B cell (primary cell): ENCODE measurements around the gene GET4. TPM values are rescaled to one million over a fixed set of nuclear protein-coding genes. Genes with fewer than 3 reads are reported as not detected.

ENCODE experiments used
- ATAC-seq: fragments of 200-7000 bp; cut with Tn5 transposase; one replicate; pipeline ENCODE4 v1.10.0; 2021; ENCODE audit warnings: low read depth, mild to moderate bottlenecking, moderate number of reproducible peaks, moderate library complexity
- CTCF ChIA-PET: fragments of 350-600 bp; sonication (Branson Sonifier 250); formaldehyde crosslinking; loops from one replicate; lab custom pipeline; 2021; ENCODE audit warnings: antibody characterized with exemption, inconsistent platforms; lab: Charles Lee
- POLR2A ChIA-PET: fragments of 350-600 bp; sonication (Branson Sonifier 250); formaldehyde crosslinking; loops from one replicate; lab custom pipeline; 2021; ENCODE audit warnings: antibody characterized with exemption; lab: Charles Lee
- DNase-seq: peaks from one replicate; pipeline ENCODE4 v3.0.0; 2013
- H2AFZ ChIP-seq: 2 replicates; pipeline ENCODE4 v1.6.1; 2012; ENCODE audit warnings: mild to moderate bottlenecking, low read depth, low read length; ENCODE audit not compliant: insufficient read depth, poor library complexity, severe bottlenecking
- H3K27ac ChIP-seq, 2 donors: 1 replicate in 1 of 2; 2 replicates in 1 of 2; pipeline ENCODE4 v1.5.1; 2012 to 2013; ENCODE audit warnings: low read length in 2 of 2, mild to moderate bottlenecking in 2 of 2, moderate library complexity in 1 of 2
- H3K27me3 ChIP-seq, 4 experiments: fragments of 200-600 bp in 1 of 4; sonication (generic) in 1 of 4; replicated peaks in 1 of 4; 1 replicate in 2 of 4; 2 replicates in 2 of 4; pipeline versions ENCODE4 v1.6.1 to v1.7.0; 2013 to 2016; ENCODE audit warnings: low read length in 3 of 4, mild to moderate bottlenecking in 2 of 4, mixed read lengths in 1 of 4, moderate library complexity in 1 of 4; ENCODE audit not compliant: insufficient read depth in 4 of 4, control insufficient read depth in 3 of 4; ENCODE audit errors: control extremely low read depth in 1 of 4
- H3K36me3 ChIP-seq, 2 experiments: replicated peaks in 1 of 2; 1 replicate in 1 of 2; 2 replicates in 1 of 2; pipeline versions ENCODE4 v1.6.1 to v1.7.1; 2013; ENCODE audit warnings: low read length in 1 of 2; ENCODE audit not compliant: insufficient read depth in 2 of 2, control insufficient read depth in 1 of 2; ENCODE audit errors: control extremely low read depth in 1 of 2, extremely low read depth in 1 of 2
- H3K4me1 ChIP-seq, 2 donors: fragments of 200-600 bp in 1 of 2; sonication (generic) in 1 of 2; 1 replicate in 1 of 2; 2 replicates in 1 of 2; pipeline versions ENCODE4 v1.5.1 to v1.6.1; 2013 to 2017; ENCODE audit warnings: low read length in 2 of 2; ENCODE audit not compliant: control insufficient read depth in 2 of 2, insufficient read depth in 2 of 2
- H3K4me2 ChIP-seq: replicated peaks from 2 replicates; pipeline ENCODE3; 2012; ENCODE audit warnings: mild to moderate bottlenecking, low read depth, low read length; ENCODE audit not compliant: poor library complexity, severe bottlenecking
- H3K4me3 ChIP-seq, 5 experiments: fragments of 200-600 bp in 1 of 5; sonication (generic) in 1 of 5; 1 replicate in 3 of 5; 2 replicates in 2 of 5; pipeline versions ENCODE4 v1.5.1 to v1.7.0; 2011 to 2016; ENCODE audit warnings: low read length in 4 of 5, mild to moderate bottlenecking in 4 of 5, low read depth in 2 of 5, control low read depth in 1 of 5, moderate library complexity in 1 of 5; ENCODE audit not compliant: insufficient read depth in 1 of 5; ENCODE audit errors: control extremely low read depth in 1 of 5, extremely low read depth in 1 of 5
- H3K79me2 ChIP-seq: fragments of 200-600 bp; sonication (generic); one replicate; pipeline ENCODE4 v1.6.0; 2016; ENCODE audit warnings: low read length; ENCODE audit not compliant: control insufficient read depth, insufficient read depth
- H3K9ac ChIP-seq: fragments of 200-600 bp; sonication (generic); 2 replicates; pipeline ENCODE4 v1.6.1; 2017; ENCODE audit warnings: mild to moderate bottlenecking, low read length, moderate library complexity
- H3K9me3 ChIP-seq, 3 donors: one replicate each; pipeline versions ENCODE4 v1.6.1 to v1.7.1; 2013; ENCODE audit warnings: low read length in 2 of 3; ENCODE audit not compliant: control insufficient read depth in 2 of 3, insufficient read depth in 1 of 3; ENCODE audit errors: control extremely low read depth in 1 of 3
- H4K20me1 ChIP-seq: 2 replicates; pipeline ENCODE4 v1.6.0; 2012; ENCODE audit warnings: mild to moderate bottlenecking, low read length; ENCODE audit not compliant: insufficient read depth, control insufficient read depth, poor library complexity, severe bottlenecking
- H3K27ac Mint-ChIP-seq: one replicate; pipeline ENCODE4 v1.8.0; 2021; ENCODE audit warnings: mixed read lengths
- H3K27me3 Mint-ChIP-seq: one replicate; pipeline ENCODE4 v1.8.0; 2021; ENCODE audit warnings: mixed read lengths
- H3K4me1 Mint-ChIP-seq: one replicate; pipeline ENCODE4 v1.8.0; 2021; ENCODE audit warnings: mixed read lengths
- H3K4me3 Mint-ChIP-seq: one replicate; pipeline ENCODE4 v1.8.0; 2021; ENCODE audit warnings: mixed read lengths
- H3K9me3 Mint-ChIP-seq: one replicate; pipeline ENCODE4 v1.8.0; 2022; ENCODE audit warnings: mixed read lengths; ENCODE audit not compliant: insufficient read depth
- EZH2 ChIP-seq: IDR thresholded peaks from 2 replicates; pipeline ENCODE4 v1.6.1; 2012; ENCODE audit warnings: borderline replicate concordance, low read depth, mild to moderate bottlenecking, moderate library complexity, low read length; ENCODE audit not compliant: insufficient read depth, poor library complexity, severe bottlenecking
- WGBS: methylation state at CpG from one replicate; pipeline ENCODE4 v1.1.5; 2013; ENCODE audit warnings: missing lambda C conversion rate; ENCODE audit not compliant: insufficient coverage; 5-methylcytosine and 5-hydroxymethylcytosine counted together
- intact Hi-C: fragments of 100-400 bp; cut with micrococcal nuclease; formaldehyde crosslinking; loops from one replicate; pipeline ENCODE4 v1.10.0; 2022
- polyA plus RNA-seq: library from polyadenylated mRNA; depleted of rRNA; stranded (reverse); fragments of >200 nt; gene quantifications from 2 replicates; pipeline ENCODE4 v1.2.3, GENCODE V29; 2012
- total RNA-seq, 2 donors: library from RNA; stranded (reverse); fragments of 120-200 nt in 1 of 2; gene quantifications; 1 replicate in 1 of 2; 2 replicates in 1 of 2; pipeline versions ENCODE4 v1.2.3 to v1.2.4, GENCODE V29; 2013 to 2022
- TF ChIP-seq, protein P1 (sequence below): fragments of 200-600 bp; IDR thresholded peaks from one replicate; pipeline ENCODE4 v1.8.0; 2022; ENCODE audit warnings: antibody characterized with exemption, mild to moderate bottlenecking

Gene GET4
- total and polyA plus RNA-seq, 2 donors (not counting 1 experiment from before 2014, with no cell fraction given), result 53.5 to 65.5 TPM

DNA sequence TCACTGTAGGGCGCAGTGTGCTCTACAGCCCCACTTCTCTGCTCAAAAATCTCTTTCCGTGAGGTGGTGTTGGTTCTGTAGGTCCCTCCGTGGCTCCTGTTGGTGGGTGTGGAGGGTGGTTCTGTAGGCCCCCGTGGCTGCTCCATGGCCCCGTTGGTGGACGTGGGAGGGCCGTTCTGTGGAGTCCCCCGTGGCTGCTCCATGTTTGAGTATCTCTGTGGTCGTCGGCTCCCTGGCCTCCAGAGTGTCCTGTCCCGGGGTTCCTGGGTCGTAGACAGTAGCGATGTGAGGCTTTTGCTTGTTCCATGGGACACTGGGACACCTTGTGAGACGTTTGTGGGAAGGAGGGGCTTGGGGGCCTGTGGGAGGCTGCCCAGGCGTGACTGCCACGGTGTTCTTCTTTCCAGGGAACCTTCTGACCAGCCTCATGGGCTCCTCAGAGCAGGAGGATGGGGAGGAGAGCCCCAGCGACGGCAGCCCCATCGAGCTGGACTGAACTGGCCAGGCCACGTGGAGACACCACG lies 18.6 kb downstream of the GET4 start:
- no peaks in the 10 kb centered on the region for H3K4me1 Mint-ChIP-seq
- H3K9ac ChIP-seq, result no peak overlapping the region
- no peak overlapping the region for H3K27ac Mint-ChIP-seq
- H3K9me3 Mint-ChIP-seq, result no peaks in the 10 kb centered on the region
- H3K4me2 ChIP-seq, result no peak overlapping the region
- ATAC-seq (no peak), DNase-seq (no peak)
- H3K4me3 Mint-ChIP-seq, result no peak overlapping the region
- no peaks in the 10 kb centered on the region for H3K4me1 ChIP-seq
- no peaks in the 10 kb centered on the region for H3K9me3 ChIP-seq
- ChIA-PET CTCF (no interaction called here), POLR2A (interaction anchor here (0.5 kb wide), 1 partner anchor 148 kb away, joined by 3 read pairs; no protein-coding TSS in a partner anchor)
- no peak overlapping the region for H3K27ac ChIP-seq
- H3K27me3 Mint-ChIP-seq, result no peaks in the 10 kb centered on the region
- H3K4me3 ChIP-seq, result no peak overlapping the region
- peaks cover 0 to 63% of the 10 kb centered on the region in 2 experiments for H3K36me3 ChIP-seq
- no peak overlapping the region for H2AFZ ChIP-seq
- TF ChIP-seq EZH2, result no peak
- TF ChIP-seq, protein P1, sequence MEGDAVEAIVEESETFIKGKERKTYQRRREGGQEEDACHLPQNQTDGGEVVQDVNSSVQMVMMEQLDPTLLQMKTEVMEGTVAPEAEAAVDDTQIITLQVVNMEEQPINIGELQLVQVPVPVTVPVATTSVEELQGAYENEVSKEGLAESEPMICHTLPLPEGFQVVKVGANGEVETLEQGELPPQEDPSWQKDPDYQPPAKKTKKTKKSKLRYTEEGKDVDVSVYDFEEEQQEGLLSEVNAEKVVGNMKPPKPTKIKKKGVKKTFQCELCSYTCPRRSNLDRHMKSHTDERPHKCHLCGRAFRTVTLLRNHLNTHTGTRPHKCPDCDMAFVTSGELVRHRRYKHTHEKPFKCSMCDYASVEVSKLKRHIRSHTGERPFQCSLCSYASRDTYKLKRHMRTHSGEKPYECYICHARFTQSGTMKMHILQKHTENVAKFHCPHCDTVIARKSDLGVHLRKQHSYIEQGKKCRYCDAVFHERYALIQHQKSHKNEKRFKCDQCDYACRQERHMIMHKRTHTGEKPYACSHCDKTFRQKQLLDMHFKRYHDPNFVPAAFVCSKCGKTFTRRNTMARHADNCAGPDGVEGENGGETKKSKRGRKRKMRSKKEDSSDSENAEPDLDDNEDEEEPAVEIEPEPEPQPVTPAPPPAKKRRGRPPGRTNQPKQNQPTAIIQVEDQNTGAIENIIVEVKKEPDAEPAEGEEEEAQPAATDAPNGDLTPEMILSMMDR, result no peak
- no peaks in the 10 kb centered on the region for H3K79me2 ChIP-seq
- 94% methylated on average over 21 of the region's 21 CpGs for WGBS
- H4K20me1 ChIP-seq, result peaks cover 36% of the 10 kb centered on the region
- intact Hi-C loops, result no loop called here
- no peaks in the 10 kb centered on the region for H3K27me3 ChIP-seq

- intact Hi-C loops, result no loop called here
- Histone ChIP-seq H3K27ac (no peak overlapping the region), H3K27me3 (no peaks in the 10 kb centered on the region), H4K20me1 (peaks cover 30% of the 10 kb centered on the region), H3K9me3 (no peaks in the 10 kb centered on the region), H3K4me1 (no peaks in the 10 kb centered on the region), H3K36me3 (peaks cover 0 to 60% of the 10 kb centered on the region in 2 experiments), H3K9ac (no peak overlapping the region), H3K79me2 (no peaks in the 10 kb centered on the region), H3K4me2 (no peak overlapping the region), H2AFZ (no peak overlapping the region), H3K4me3 (no peak overlapping the region)
- ChIA-PET CTCF (no interaction called here), POLR2A (no interaction called here)
- H3K4me1 Mint-ChIP-seq, result no peaks in the 10 kb centered on the region
- TF ChIP-seq EZH2, result no peak
- TF ChIP-seq, protein P1, result no peak
- ATAC-seq (no peak), DNase-seq (no peak)
- WGBS, result 98% methylated on average over 50 of the region's 52 CpGs
- no peaks in the 10 kb centered on the region for H3K9me3 Mint-ChIP-seq
- H3K27me3 Mint-ChIP-seq, result no peaks in the 10 kb centered on the region
- H3K27ac Mint-ChIP-seq, result no peak overlapping the region
- no peak overlapping the region for H3K4me3 Mint-ChIP-seq
Measured at GRCh38 chr7:895451-896052, 19.2 kb downstream of the GET4 start.
